GM19438 (cell line): ENCODE measurements around the gene PIK3C2G.

Source experiments
- ATAC-seq: cut with Tn5 transposase; IDR thresholded peaks from one replicate; pipeline ENCODE4 v1.9.1; 2021; ENCODE audit warnings: low read depth; ENCODE audit not compliant: unreplicated experiment

The PIK3C2G gene

DNA sequence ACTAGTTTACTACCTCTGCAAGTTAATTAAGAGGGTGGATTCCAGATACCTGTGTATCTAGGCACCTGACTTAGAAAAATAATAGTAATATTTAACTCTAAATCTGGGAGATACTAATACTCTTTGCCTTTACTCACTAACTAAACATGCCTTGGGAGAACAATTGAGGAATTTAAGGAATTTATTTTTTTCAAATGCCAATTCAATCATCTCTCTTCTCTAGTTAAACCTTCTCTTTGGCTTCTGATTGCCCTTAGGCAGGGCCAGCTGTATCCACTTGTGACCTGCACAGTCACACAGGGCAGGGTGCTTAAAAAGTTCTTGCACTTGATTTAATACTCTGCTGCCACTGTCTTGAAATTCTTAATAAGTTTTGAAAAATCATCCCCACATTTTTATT lies 334.1 kb downstream of the PIK3C2G start:
- ATAC-seq = no peak

DNA sequence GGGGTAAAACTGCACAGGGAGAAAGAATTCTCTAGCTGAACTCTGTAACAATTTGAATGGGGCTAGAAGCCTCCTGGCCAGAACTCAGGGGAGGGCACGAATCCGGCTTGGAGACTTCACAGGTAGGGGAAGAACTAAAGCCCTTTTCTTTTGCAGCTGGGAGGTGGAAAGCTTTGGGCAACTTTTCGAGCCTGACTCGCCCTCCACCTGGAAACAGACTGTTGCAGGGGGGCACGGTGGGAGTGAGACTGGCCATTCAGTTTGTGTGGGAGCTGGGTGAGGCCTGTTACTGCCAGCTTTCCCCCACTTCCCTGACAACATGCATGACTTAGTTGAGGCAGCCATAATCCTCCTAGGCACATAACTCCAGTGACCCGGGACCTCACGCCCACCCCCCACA lies 340.6 kb downstream of the PIK3C2G start:
- no peak for ATAC-seq

DNA sequence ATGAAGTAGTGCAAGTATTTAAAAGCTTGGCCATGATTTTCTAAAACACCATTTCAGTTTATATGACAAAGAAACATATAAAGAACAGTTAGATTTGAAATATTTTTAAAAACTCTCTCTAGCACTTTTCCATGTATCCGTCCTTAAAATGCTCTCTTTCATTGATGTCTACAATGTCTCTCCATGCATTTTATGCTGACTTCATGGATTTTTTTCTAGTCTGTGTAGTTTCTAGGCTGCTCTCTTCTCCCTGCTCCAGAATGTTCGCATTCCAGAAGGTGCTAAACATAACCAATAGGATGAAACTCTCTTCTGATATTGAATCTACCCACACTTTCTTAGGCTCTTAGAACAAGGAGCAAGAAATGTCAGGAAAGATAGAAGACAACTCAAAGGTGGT lies 351.7 kb downstream of the PIK3C2G start:
- ATAC-seq = no peak

DNA sequence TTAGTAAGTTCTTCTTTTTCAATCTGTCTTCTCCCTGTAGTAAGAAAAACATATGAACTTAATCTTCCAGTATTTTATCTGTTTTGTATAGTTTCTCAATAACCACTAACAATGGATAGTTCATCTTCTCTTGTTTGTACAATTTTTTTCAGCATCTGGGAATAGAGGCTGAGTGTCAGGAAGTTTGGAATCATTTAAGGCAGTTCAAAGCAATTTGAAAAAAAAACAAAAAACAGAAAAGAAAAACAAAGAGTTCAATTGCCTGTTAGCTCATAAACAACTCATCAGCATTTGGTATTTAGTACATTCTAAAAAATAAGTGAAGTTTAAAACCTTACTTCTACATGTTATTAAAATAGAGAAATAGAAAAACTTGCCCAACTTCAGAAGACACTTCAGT lies 359.7 kb downstream of the PIK3C2G start:
- no peak for ATAC-seq

DNA sequence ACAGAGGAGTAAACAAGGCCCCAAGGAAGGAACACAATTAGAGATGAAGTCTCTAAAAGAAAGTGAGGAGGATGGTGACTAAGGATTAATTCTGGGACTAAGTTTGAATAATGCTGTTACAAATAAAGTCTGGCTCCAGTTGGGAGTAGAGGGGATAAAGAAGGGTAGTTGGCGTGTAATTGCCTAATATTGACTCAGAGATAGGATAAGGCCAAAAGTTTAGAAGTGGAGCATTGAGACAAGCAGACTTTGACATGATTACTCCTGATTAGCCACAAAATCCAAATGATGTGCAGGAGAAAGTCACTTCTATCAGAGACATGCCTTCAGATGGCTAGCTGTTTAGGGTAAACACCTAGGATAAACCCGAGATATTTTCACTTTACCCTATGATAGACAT lies 368.1 kb downstream of the PIK3C2G start:
- no peak for ATAC-seq

DNA sequence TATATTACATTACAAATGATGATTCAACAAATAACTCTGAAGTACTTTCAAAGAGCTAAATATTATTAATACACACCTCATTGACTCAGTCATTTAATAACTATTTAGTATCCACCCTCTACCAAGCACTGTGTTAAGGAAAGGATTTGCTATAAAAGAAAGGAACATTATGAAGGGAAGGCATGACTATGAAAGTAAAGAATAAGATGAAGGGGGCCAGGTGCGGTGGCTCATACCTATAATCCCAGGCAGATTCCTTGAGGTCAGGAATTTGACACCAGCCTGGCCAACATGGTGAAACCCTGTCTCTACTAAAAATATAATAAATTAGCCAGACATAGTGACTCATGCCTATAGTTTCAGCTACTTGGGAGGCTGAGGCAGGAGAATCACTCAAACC lies 368.6 kb downstream of the PIK3C2G start:
- ATAC-seq = no peak

DNA sequence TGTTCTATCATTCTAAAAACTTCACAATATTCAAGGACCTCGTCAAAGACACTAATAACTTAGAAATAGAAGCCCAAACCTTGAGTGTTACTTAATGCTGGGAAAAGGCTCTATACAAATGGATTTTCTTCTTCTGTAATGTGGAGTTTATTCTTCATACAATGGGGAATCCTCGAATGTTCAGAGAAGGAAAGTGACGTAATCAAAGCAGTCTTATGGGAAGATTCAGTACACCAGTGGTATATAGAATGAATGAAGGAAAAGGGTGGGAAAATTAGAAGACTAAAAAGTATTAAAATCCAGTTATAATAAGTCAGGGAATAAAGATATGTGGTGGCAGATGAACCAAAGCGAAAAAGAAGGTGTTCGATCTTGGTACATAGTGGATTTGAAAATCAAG lies 370.0 kb downstream of the PIK3C2G start:
- no peak for ATAC-seq

DNA sequence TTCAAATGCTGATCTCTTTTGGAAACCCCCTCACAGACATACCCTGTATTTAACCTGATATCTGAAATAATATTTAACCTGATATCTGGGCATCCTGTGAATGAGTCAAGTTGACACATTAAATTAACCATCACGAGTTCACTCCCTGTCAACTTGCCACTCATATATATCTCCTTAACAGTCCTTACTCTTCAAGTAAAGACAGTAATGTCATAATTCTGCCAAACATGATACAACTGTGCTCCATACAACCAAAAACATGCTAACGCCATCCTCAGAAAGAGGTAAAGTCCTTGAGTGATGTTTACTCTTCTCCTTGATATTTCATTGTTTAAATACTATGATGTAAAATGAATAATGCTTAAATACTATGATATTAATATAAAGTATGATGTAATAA lies 371.5 kb downstream of the PIK3C2G start:
- ATAC-seq = no peak

DNA sequence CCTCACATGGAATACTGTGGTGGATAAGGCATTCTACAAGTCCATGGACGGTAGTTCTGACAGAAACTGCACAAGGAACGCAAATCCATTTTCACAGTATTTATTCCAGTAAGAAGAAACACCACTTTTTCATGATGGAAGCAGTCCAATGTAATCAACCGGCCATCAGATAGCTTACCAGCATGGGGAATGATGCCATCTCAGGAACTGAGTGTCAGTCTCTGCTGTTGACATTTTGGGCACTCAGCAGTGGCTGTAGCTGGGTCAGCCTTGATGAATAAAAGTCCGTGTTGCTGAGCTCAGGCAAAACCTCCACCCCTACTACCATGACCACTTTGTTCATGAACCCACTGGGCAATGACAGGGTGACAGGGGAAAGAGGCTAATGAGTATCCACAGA lies 373.1 kb downstream of the PIK3C2G start:
- no peak for ATAC-seq

DNA sequence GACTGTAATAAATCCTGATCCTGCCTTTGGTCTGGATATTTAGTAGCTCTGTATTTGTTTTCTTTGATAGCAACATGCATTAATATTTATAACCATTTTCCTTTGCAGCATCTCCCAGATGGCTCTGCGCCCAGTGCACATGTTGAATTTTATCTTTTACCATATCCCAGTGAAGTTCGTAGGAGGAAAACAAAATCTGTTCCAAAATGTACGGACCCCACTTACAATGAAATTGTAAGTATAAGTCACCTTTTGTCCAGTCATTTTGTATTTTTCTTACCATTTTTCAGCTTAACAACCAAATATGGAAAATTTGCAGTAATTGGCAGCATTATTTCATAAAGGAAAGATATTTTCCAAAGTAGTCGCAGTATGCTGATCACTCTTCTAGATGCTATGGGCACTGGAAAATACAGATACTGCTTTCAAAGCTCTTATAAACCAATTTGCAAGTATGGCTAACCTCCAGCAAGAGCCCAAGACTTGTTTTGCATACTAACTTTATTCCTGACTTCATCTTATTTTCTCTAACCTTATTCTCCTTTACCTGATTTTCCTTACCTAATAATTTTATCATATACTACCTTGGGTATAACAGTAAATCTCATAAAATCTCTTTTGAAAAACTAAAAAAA lies 379.1 kb downstream of the PIK3C2G start:
- ATAC-seq = no peak

DNA sequence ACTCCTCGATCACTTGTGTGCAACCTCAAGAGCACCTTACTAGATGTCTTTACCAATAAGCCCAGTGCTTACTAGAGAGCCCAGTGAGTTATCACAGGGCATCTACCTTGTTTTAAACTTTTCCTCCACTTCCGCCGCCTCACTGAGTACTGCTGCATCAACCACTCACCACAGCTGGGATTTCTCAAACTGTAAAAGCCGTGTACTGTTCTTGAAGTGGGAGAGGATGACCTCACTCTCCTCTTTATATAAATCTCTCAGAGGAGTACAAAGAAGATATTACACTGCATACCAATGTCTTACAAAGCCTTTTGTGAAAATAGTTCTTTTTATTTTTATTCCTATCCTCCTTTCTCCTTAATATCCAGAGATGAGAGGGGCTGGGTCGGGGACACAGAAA lies 382.4 kb downstream of the PIK3C2G start:
- no peak for ATAC-seq

DNA sequence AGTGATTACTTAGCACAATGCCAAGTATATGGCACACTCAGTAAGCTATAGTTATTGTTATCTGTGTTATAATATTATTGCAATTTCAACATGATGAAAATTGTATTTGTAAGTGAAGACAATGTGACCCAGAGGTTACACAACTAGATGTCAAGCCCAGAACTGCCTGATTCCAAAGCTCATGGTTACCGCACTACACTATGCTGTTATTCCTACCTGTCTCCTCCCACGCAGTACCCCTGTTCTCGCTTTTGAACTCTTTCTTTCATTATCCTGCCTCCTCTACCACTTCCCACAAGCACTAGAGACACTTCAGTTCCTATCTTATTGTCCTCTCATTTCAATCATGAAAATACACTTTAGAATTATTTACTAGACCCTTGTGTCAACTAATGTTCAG lies 383.2 kb downstream of the PIK3C2G start:
- no peak for ATAC-seq

DNA sequence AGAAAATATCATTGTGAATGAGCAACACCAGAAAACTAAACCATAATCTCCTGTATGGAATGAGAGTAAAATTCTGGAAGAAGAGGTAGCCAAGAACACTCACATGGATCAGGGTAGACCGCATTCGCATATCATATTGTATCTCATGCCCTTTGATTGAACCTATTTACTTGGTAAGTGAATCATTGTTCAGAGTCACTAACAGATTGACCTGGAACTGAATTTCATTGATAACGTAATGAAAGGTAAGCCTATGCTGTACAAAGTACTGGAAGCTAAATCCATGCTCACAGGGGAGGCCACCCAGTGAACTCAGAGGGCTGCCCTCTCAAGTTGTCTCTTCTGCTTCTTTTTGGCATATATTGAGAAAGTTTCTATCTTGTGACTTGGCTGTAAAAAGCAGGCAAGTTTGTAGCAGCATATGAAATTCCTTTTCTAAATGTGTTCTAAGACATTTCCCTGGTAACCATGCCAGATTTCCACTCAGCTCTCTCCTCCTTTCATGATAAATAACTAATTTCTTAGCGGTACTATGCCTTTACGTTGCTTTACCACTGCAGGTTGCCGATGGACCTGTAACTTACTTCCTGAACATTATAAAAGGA lies 385.1 kb downstream of the PIK3C2G start:
- ATAC-seq = no peak

DNA sequence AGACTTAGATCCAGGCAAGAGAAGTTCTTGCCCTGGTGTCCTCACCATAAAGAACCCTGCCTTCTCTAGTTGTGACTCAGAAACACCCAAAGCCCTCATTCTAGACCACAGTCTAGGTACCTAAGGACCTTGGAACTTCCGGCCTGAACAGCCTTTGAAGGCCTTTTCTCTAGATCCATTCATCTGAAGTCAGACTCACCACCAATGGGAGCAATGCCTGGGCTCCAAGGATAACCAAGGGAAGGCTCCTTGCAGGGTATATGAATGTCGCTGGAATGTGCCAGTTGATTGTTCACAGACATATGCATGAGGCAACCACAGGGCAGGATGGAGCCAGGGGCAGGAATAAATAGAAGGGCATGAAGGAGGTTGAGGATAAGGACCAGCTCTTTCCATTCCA lies 390.2 kb downstream of the PIK3C2G start:
- ATAC-seq = no peak

DNA sequence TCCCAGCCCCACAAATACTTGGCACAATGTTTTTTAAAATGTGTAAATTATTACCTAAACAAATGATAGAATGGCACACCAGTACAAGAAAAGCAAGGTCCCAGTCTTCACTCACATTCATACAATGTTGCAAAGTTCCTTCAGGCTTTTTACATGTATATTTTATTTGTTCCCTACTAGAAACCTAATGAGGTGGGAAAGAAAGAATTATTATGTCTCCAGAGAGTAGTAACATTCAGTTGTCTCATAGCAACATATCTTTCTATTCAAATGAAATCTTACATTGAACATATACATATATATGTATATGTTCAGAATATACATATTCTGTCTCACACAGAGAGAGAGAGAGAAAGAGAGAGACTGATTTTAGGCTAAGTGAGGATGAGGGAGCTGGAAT lies 391.3 kb downstream of the PIK3C2G start:
- ATAC-seq = no peak

DNA sequence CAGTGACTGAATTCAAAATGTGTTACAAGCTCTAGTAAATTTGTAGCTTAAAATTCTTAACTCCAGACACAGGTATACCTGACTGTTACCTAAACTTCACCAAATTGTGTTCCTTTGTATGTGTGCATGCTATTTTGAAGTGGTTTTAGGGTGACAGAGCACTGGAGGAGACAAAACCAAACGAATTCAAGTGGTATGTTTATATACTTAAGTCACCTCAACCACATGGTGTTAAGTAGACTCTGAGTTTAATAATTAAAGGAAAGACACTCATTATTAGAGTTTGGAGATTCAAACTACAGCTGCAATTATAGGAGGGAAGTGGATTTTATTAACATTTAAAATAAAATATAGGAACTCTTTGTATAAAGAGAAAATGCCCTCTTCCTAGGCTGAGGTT lies 392.1 kb downstream of the PIK3C2G start:
- no peak for ATAC-seq

DNA sequence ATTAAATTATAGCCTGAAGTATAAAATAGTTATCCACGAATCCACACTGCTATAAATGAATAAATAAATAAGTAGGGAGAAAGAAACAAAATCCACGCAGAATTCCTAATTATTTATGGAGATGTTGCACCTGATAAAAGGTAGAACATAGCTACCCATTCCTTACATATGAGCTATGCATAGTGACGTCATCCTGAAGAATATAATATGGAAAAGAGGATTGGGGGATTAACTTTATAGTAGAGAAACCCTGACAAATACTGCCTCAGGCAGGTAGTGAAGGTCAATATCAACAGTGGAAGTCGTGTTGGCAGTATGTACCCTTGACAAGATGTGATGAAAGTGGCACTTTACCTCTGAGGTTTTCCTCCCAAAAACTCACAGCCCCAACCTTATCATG lies 394.0 kb downstream of the PIK3C2G start:
- ATAC-seq = no peak

DNA sequence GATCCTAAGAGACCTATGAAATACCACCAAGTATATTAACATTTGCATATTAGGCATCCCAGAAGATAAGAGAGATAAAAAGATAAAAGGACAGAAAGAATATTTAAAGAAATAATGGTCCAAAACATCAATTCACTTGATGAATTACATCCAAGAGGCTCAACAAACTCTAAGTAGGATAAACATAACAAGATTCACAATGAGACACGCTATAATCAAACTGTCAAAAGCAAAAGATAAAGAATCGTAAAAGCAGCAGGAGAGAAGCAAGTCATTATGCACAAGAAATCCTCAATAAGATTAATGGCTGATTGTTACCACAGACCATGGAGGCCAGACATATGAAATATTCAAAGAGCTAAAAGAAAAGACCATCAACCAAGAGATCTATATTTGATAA lies 396.9 kb downstream of the PIK3C2G start:
- no peak for ATAC-seq

DNA sequence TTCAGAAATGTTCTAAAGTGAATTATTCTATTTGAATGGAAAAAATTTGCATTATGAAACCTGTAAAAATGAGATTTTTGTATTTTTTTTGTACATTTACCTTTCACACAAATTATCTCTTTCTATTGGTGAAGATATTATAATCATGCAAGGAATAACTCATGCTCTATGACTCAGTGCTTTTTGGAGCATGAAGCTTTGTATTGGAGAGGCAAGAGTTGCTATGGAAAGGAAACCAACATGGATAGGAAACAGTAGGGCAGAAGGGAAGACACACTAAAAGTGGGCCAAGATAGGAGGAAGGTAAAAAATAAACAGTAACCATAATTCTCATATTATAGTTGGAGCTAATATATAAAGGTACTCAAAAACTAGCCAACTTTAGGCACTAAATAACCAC lies 397.5 kb downstream of the PIK3C2G start:
- no peak for ATAC-seq

DNA sequence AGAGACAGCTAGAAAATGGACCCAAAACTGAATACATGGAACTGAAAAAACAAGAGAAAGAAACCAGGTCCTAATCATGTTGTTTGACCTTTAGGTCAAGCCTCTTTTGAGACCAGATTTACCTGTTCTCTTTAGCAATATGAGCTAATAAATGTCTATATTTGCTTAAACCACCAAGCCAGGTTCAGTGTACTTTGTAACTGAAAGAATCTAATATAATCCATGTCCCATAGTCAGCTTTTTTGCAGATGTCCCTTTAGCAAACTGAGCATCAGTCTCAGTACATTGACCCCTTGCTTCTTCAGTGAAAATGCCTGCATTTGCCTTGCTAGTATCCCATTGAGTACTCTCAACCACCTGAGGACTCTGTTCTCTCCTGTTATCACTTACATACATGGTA lies 414.8 kb downstream of the PIK3C2G start:
- no peak for ATAC-seq

DNA sequence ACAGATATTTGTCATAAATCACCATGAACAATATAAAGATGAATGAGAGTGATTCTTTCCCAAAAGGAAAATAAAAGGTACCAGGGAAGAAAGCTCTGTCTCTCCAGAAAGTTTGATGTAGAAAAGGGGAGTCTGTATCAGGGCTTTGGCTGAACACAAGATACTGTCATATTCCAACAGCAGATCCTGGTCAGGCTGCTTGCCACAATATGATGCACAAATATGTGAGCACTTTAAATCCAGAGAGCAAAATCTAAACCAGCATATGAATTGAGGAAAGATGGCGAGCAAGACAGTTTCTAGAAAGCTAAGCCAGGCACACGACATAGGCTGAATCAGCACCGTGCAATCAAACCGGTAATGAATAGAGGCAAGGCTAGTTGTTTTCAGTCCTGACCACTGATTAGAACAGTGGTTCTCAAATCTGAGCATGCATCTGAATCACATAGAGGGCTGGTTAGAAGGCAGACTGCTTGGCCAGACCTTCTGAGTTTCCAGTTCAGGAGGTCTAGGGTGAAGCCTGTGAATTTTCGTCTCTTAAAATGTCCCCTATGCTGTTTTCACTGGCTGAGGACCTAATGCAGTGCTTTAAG lies 415.8 kb downstream of the PIK3C2G start:
- no peak for ATAC-seq

DNA sequence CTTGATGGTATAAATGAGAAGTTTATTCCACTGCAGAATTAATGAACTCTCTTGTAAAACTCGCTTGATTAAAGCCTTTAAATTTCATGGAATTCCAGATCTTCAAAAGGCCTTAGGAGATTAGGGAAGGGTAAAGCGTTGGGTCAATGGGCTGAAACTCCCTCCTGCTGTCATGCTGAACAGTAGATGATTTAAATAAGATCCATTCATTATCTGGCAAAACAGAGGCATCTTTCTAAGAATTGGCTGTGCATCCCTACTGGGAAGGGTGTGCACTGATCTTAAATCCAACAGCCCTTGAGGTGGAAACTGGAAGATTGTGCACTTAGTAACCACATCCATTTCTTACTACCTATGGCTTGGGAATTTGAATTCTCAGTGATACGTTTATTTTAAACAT lies 420.5 kb downstream of the PIK3C2G start:
- no peak for ATAC-seq
